Gastrocnemius medialis (tissue), 4 donors: Measurements from ENCODE around the gene TAF11L4.
"Not testable (repeated sequence)": the region's sequence is repeated elsewhere in the genome, so short reads cannot be mapped to it uniquely, and the experiment has no call there.

Source experiments
- POLR2A ChIP-seq, 2 donors: fragments of 450-650 bp; IDR thresholded peaks; one replicate each; pipeline ENCODE4 v1.6.1; 2017; ENCODE audit warnings: antibody characterized with exemption in 2 of 2, mild to moderate bottlenecking in 2 of 2, moderate library complexity in 2 of 2
- TF ChIP-seq, protein P1 (sequence below), 5 experiments: fragments of 450-650 bp in 3 of 5; fragments of 200-600 bp in 2 of 5; sonication (generic) in 2 of 5; IDR thresholded peaks in 4 of 5; conservative IDR thresholded peaks in 1 of 5; 1 replicate in 4 of 5; 2 replicates in 1 of 5; pipeline ENCODE4 v1.5.1; 2016 to 2019; ENCODE audit warnings: antibody characterized with exemption in 5 of 5, mild to moderate bottlenecking in 3 of 5, moderate library complexity in 3 of 5

- not testable (repeated sequence) for TF ChIP-seq POLR2A (IDR thresholded peaks at IDR 0.05)
- TF ChIP-seq, protein P1, sequence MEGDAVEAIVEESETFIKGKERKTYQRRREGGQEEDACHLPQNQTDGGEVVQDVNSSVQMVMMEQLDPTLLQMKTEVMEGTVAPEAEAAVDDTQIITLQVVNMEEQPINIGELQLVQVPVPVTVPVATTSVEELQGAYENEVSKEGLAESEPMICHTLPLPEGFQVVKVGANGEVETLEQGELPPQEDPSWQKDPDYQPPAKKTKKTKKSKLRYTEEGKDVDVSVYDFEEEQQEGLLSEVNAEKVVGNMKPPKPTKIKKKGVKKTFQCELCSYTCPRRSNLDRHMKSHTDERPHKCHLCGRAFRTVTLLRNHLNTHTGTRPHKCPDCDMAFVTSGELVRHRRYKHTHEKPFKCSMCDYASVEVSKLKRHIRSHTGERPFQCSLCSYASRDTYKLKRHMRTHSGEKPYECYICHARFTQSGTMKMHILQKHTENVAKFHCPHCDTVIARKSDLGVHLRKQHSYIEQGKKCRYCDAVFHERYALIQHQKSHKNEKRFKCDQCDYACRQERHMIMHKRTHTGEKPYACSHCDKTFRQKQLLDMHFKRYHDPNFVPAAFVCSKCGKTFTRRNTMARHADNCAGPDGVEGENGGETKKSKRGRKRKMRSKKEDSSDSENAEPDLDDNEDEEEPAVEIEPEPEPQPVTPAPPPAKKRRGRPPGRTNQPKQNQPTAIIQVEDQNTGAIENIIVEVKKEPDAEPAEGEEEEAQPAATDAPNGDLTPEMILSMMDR (IDR thresholded peaks at IDR 0.05 in 4 of 5, conservative IDR thresholded peaks at IDR 0.05 in 1 of 5) = not testable (repeated sequence)
Observed at GRCh38 chr5:17517526-17517925, 4.1 kb upstream of the TAF11L4 start.
